Mesenteric fat pad (tissue), 1 donor: Measurements from ENCODE around the gene KIF1B. TPM values are rescaled to one million over a fixed set of nuclear protein-coding genes. Genes with fewer than 3 reads are reported as not detected.
"Not testable (repeated sequence)": the region's sequence is repeated elsewhere in the genome, so short reads cannot be mapped to it uniquely, and the experiment has no call there.

Experiments used
- DNase-seq: peaks from one replicate; pipeline ENCODE4 v3.0.0-alpha.2; 2020; ENCODE audit warnings: low spot score
- microRNA-seq: library from miRNA; unstranded; fragments of <30 nt; microRNA quantifications from one replicate; pipeline ENCODE4 v1.2.0, GENCODE V29; 2020; ENCODE audit warnings: borderline number of aligned reads
- total RNA-seq: library from RNA; stranded (reverse); fragmentation: NEBNext Ultra II Directional; extraction: Animal tissue kit (Norgen Biotek cat#: 25700); gene quantifications from one replicate; pipeline ENCODE4 v1.2.1, GENCODE V29; 2021
- donor health status: DM: yes; HTN: yes; CAD: no.

Gene KIF1B
- total RNA-seq, 1 donor from 2014 or later = 59.3 TPM

- DNase-seq = not testable (repeated sequence)
Measured at GRCh38 chr1:10425826-10426534, 215.6 kb downstream of the KIF1B start.

- not testable (repeated sequence) for DNase-seq
Measured at GRCh38 chr1:10426535-10426848, 216.1 kb downstream of the KIF1B start.

- no peak for DNase-seq
Measured at GRCh38 chr1:10428984-10429383, 218.6 kb downstream of the KIF1B start.

- no peak for DNase-seq
Measured at GRCh38 chr1:10429868-10430215, 219.5 kb downstream of the KIF1B start.

- DNase-seq = peak; percentile 98
Measured at GRCh38 chr1:10430216-10431069, 220.1 kb downstream of the KIF1B start, which contains the start of gene CENPS. Gene CENPS (plus strand): TSS chr1:10430433. CDS start chr1:10430518, 85 bp downstream.

Small RNAs within 50 kb of the gene (microRNA-seq; reads per million reads assigned to microRNA genes)
- not detected for gene MIR1273D

Other genes with a start within 250 kb of the KIF1B start
- gene RBP7, start 213.3 kb upstream of the KIF1B start, total RNA-seq = 267 TPM
- gene UBE4B, start 177.6 kb upstream of the KIF1B start, total RNA-seq = 39.8 TPM
- gene PGD, start 188.5 kb downstream of the KIF1B start, total RNA-seq = 434 TPM
- gene CENPS, start 219.9 kb downstream of the KIF1B start, total RNA-seq = 6.7 TPM
- gene CORT, start 239.5 kb downstream of the KIF1B start, total RNA-seq = not detected